ES-I3 (cell line): Measurements from ENCODE around the gene OR6N1.

Experiments
- H3K36me3 ChIP-seq: 2 replicates; pipeline ENCODE4 v1.6.1; 2013; ENCODE audit warnings: mild to moderate bottlenecking, low read length, control low read depth, moderate library complexity; ENCODE audit not compliant: insufficient read depth
- H3K4me1 ChIP-seq: 2 replicates; pipeline ENCODE4 v1.6.1; 2013; ENCODE audit warnings: mild to moderate bottlenecking, control low read depth, low read length; ENCODE audit not compliant: insufficient read depth
- H3K9ac ChIP-seq: 2 replicates; pipeline ENCODE4 v1.6.1; 2013; ENCODE audit warnings: low read depth, mild to moderate bottlenecking, low read length, moderate library complexity
- H3K9me3 ChIP-seq: 2 replicates; pipeline ENCODE4 v1.6.1; 2013; ENCODE audit warnings: mild to moderate bottlenecking, low read length, moderate library complexity; ENCODE audit not compliant: control insufficient read depth, insufficient read depth

Gene OR6N1

DNA sequence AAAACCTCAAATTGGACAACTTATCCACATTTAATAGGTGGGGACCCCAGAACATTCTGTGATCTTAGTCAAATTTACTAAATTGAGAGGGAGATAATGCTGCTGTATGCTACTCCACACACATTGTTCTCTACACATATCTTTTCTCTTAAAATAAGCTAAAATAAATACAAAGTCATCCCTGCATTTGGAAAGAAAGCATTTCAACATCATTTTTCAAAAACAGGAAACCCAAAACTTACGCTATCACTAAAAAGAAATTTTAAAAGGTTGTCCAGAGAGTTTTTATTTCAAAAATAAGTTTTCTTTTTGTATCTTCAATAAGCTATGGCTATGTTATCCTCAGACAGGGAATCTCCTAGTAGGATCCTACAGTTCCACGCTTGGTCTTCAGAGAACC, 28.5 kb upstream of the OR6N1 start:
- Histone ChIP-seq H3K4me1 (no peaks in the 10 kb centered on the region), H3K36me3 (no peaks in the 10 kb centered on the region), H3K9me3 (no peaks in the 10 kb centered on the region), H3K9ac (no peak overlapping the region)

DNA sequence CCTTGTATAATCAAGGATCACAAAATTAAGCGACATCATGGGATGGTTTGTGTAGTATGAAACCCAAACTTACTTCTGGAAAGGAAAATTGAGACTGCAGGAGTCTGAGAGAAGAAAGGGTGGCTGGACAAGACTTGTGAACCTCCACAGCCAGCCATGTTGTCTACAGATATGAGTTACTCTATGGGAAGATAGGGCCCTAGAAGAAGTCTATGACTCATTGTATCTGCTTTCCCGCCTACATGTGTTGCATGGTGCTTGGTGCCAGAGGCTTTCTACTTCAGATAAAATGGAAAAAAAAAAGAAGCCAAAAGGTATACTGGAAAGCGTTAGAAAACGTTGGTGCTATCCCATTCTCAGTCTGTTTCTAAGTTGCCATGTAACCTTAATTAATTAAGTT, 27.7 kb upstream of the OR6N1 start:
- Histone ChIP-seq H3K36me3 (no peaks in the 10 kb centered on the region), H3K9me3 (no peaks in the 10 kb centered on the region), H3K4me1 (no peaks in the 10 kb centered on the region), H3K9ac (no peak overlapping the region)

- Histone ChIP-seq H3K36me3 (no peaks in the 10 kb centered on the region), H3K9ac (no peak overlapping the region), H3K9me3 (no peaks in the 10 kb centered on the region), H3K4me1 (no peaks in the 10 kb centered on the region)
These were observed 26.5 kb upstream of the OR6N1 start for GRCh38 chr1:158798531-158798930.

- H3K9ac ChIP-seq = no peak overlapping the region
- no peaks in the 10 kb centered on the region for H3K36me3 ChIP-seq
- H3K9me3 ChIP-seq = no peaks in the 10 kb centered on the region
- no peaks in the 10 kb centered on the region for H3K4me1 ChIP-seq
These were observed 22.3 kb upstream of the OR6N1 start for GRCh38 chr1:158794247-158794646.

- no peak overlapping the region for H3K9ac ChIP-seq
- H3K4me1 ChIP-seq = no peaks in the 10 kb centered on the region
- no peaks in the 10 kb centered on the region for H3K9me3 ChIP-seq
- H3K36me3 ChIP-seq = no peaks in the 10 kb centered on the region
These were observed 21.6 kb upstream of the OR6N1 start for GRCh38 chr1:158793604-158794003.

GRCh38 chr1:158781104-158781503, 9.1 kb upstream of the OR6N1 start, which contains the start of gene OR6N2:
Gene OR6N2 (minus strand): TSS chr1:158781204. CDS start chr1:158777635, 3,569 bp downstream.
- Histone ChIP-seq H3K4me1 (no peaks in the 10 kb centered on the region), H3K9ac (no peak within 1 kb of the TSS), H3K36me3 (no peaks in the 10 kb centered on the region), H3K9me3 (no peaks in the 10 kb centered on the region)

DNA sequence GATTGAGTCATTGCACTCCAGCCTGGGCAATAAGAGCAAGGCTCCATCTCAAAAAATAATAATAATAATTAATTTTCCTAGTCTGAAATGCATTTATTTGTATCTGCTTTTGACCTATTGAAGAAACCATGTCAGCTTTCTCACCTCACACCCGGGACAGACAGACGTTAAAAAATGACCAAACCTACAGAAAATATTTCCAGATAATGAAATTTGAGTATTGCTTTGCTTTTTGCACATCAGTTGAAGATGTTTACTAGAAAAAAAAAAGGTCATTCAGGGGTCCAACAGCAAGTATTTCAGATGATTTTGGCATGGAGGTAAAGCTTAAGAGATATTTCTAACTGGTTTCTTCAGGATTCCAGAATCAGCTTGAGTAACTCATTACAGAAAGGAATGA, 17.6 kb downstream of the OR6N1 start, which contains the start of gene OR6K6:
Gene OR6K6 (plus strand): TSS at position 301 of the 400 bp plus-strand sequence. CDS start 168 bp downstream, outside the sequence.
- no peaks in the 10 kb centered on the region for H3K4me1 ChIP-seq
- no peaks in the 10 kb centered on the region for H3K36me3 ChIP-seq
- no peak within 1 kb of the TSS for H3K9ac ChIP-seq
- H3K9me3 ChIP-seq = no peaks in the 10 kb centered on the region

GRCh38 chr1:158752155-158752712, 19.8 kb downstream of the OR6N1 start:
- H3K9ac ChIP-seq = no peak overlapping the region
- no peaks in the 10 kb centered on the region for H3K9me3 ChIP-seq
- H3K4me1 ChIP-seq = no peaks in the 10 kb centered on the region
- H3K36me3 ChIP-seq = no peaks in the 10 kb centered on the region

- H3K9ac ChIP-seq = no peak overlapping the region
- H3K36me3 ChIP-seq = no peaks in the 10 kb centered on the region
- no peaks in the 10 kb centered on the region for H3K4me1 ChIP-seq
- H3K9me3 ChIP-seq = no peaks in the 10 kb centered on the region
These were observed 36.1 kb downstream of the OR6N1 start for GRCh38 chr1:158735848-158736247.

DNA sequence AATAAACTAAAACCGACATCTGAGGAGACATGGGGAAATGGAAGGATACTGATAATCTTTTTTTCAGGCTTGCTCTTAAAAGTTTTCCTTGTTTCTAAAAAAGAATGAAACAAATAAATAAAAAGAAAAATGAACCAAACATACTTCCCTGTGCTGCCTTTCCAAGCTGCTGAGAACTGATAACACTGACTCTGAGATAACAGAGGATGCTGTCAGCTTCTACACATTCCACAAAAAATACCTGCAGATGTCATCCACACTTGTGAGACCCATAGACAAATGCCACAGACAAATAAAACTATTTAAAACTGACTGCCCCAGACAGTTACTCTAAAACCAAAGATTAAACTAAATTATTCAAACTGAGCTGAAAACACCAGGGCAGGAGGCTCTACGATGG, 39.5 kb downstream of the OR6N1 start:
- Histone ChIP-seq H3K4me1 (no peaks in the 10 kb centered on the region), H3K9ac (no peak overlapping the region), H3K36me3 (no peaks in the 10 kb centered on the region), H3K9me3 (no peaks in the 10 kb centered on the region)

- Histone ChIP-seq H3K9ac (no peak overlapping the region), H3K9me3 (no peaks in the 10 kb centered on the region), H3K36me3 (no peaks in the 10 kb centered on the region), H3K4me1 (no peaks in the 10 kb centered on the region)
These were observed 40.3 kb downstream of the OR6N1 start for GRCh38 chr1:158731707-158732106.

DNA sequence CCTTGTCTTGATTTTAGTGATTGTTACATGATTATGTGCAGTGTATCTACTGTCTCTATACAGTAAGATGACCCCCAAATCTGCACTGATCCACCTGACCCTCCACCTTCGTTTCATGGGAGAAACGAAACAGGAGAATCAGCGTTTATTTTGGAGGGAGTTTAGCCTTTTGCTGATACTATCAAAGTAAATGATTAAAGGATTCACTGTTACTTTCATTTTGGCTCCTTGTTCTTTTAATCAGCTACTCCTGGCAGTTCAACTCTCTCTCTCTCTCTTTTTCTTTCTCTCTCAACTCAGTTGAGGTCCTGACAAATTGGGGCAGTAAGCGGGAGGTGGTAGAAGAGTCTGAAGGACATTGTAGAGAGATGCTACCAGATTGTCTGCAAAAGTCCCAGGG, 41.5 kb downstream of the OR6N1 start:
- Histone ChIP-seq H3K4me1 (no peaks in the 10 kb centered on the region), H3K9ac (no peak overlapping the region), H3K36me3 (no peaks in the 10 kb centered on the region), H3K9me3 (no peaks in the 10 kb centered on the region)

GRCh38 chr1:158728510-158729225, 43.3 kb downstream of the OR6N1 start:
- H3K9me3 ChIP-seq = no peaks in the 10 kb centered on the region
- H3K9ac ChIP-seq = no peak overlapping the region
- no peaks in the 10 kb centered on the region for H3K36me3 ChIP-seq
- no peaks in the 10 kb centered on the region for H3K4me1 ChIP-seq

DNA sequence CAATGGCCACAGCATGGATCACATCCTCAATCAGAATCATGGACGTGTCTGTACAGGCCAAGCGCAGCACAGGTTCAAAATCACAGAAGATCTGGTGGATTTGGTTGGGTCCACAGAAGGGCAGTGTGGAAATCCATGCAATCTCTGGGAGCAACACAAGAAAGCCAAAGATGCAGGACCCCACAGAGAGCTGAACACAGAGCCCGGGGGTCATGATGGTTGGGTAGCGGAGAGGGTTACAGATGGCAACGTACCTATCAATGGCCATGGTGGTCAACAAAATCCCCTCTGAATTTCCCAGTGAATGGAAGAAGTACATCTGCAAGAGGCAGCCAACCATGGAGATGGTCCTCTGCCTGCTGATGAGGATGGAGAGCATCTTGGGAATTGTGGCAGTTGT, 47.6 kb downstream of the OR6N1 start:
- Histone ChIP-seq H3K9ac (no peak overlapping the region), H3K36me3 (no peaks in the 10 kb centered on the region), H3K9me3 (no peaks in the 10 kb centered on the region), H3K4me1 (no peaks in the 10 kb centered on the region)

DNA sequence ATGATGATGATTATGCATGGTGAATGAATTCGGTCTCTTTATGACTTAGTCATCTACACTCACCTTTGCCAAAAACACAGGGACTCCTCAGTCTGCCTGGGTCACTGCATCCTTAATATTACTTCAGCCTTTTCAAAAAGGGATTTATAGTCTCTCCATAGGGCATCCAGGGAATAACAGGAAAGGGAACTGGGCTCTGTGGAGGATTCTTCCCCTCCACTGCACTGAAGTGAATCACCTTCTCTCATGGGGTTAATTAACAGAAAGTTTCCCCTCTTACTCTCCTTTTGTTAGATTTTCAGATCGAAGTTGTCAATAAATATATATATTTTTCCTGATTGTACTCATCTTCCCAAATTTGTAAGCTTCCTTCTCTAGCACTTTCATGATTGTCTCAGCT, 51.4 kb downstream of the OR6N1 start, which contains the start of gene OR6K3:
Gene OR6K3 (minus strand): TSS at position 101 of the 400 bp plus-strand sequence. CDS start 2,605 bp downstream, outside the sequence.
- Histone ChIP-seq H3K36me3 (no peaks in the 10 kb centered on the region), H3K9me3 (no peaks in the 10 kb centered on the region)

More for the DNA sequence above, 51.4 kb downstream of the OR6N1 start, which contains the start of gene OR6K3:
- H3K4me1 ChIP-seq = no peaks in the 10 kb centered on the region
- H3K9ac ChIP-seq = no peak within 1 kb of the TSS
